ENCODE results near the gene CAPZA1. TPM values are rescaled to one million over a fixed set of nuclear protein-coding genes. Genes with fewer than 3 reads are reported as not detected.

CAPZA1 gene
- total RNA-seq, 2 experiments from 2014 or later = 166 to 179 TPM

DNA sequence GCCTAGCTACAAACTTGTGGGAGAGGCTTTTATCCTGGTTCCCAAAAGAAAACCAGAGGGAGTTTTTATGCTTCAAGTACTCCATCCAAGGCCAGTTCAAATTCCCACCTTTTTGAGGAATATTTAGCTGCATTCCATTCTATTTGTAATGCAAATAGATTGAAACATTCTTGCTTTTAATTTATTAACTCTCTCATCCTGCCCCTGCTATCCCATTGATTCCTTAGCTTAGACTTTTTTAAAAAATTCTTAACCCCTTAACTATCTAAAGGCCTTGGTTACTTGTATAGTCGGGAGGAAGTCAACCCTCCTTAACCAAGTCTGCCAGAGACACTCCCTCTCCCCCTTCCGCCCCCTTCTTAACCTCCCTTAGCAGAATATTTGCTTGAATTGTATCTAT, 52.4 kb downstream of the CAPZA1 start:
- peaks cover 39% of the 10 kb centered on the region for H3K36me3 ChIP-seq (ENCODE audit: insufficient read depth, low read length)
- H3K4me1 Mint-ChIP-seq (ENCODE audit: low read depth) = peaks cover 59% of the 10 kb centered on the region
- H3K4me3 Mint-ChIP-seq = no peak overlapping the region
- CTCF ChIA-PET = interaction anchor here (1.5 kb wide), 1 partner anchor 25 kb away, joined by 3 read pairs; no protein-coding TSS in a partner anchor
- H3K27ac ChIP-seq (ENCODE audit: low read depth in 1 of 2, low read length in 2 of 2) = no peak overlapping the region
- DNase-seq = no peak
- ATAC-seq (ENCODE audit: poor library complexity) = no peak
- H3K27me3 Mint-ChIP-seq = no peaks in the 10 kb centered on the region
- H3K9me3 Mint-ChIP-seq = no peaks in the 10 kb centered on the region
- no peaks in the 10 kb centered on the region for H3K27me3 ChIP-seq (ENCODE audit: control insufficient read depth in 1 of 2, insufficient read depth in 2 of 2, low read length in 2 of 2)
- POLR2A ChIA-PET = interaction anchor here (0.8 to 4.7 kb wide), 3 partner anchors 32 to 54 kb away, joined by 3 to 134 read pairs (median 46); partner anchors contain the start of genes CAPZA1 and ST7L
- no peaks in the 10 kb centered on the region for H3K9me3 ChIP-seq (ENCODE audit: control insufficient read depth in 1 of 2, insufficient read depth in 1 of 2, low read length in 2 of 2)
- TF ChIP-seq, protein P1, sequence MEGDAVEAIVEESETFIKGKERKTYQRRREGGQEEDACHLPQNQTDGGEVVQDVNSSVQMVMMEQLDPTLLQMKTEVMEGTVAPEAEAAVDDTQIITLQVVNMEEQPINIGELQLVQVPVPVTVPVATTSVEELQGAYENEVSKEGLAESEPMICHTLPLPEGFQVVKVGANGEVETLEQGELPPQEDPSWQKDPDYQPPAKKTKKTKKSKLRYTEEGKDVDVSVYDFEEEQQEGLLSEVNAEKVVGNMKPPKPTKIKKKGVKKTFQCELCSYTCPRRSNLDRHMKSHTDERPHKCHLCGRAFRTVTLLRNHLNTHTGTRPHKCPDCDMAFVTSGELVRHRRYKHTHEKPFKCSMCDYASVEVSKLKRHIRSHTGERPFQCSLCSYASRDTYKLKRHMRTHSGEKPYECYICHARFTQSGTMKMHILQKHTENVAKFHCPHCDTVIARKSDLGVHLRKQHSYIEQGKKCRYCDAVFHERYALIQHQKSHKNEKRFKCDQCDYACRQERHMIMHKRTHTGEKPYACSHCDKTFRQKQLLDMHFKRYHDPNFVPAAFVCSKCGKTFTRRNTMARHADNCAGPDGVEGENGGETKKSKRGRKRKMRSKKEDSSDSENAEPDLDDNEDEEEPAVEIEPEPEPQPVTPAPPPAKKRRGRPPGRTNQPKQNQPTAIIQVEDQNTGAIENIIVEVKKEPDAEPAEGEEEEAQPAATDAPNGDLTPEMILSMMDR (IDR thresholded peaks at IDR 0.05) = no peak
- H3K4me3 ChIP-seq (ENCODE audit: low read length) = no peak overlapping the region
- peaks cover 61% of the 10 kb centered on the region for H3K36me3 Mint-ChIP-seq (ENCODE audit: low read depth)
- peaks cover 22% of the 10 kb centered on the region for H3K4me1 ChIP-seq (ENCODE audit: insufficient read depth, low read length)
- H3K27ac Mint-ChIP-seq = peak overlapping the region; percentile 65
- intact Hi-C loops (cut with DNase I, micrococcal nuclease) = loop anchor here in 1 of 2 experiments (5.0 kb wide), 1 partner anchor 35 kb away; no protein-coding TSS in a partner anchor

GRCh38 chr1:112672842-112673241, 53.2 kb downstream of the CAPZA1 start:
- H3K9me3 ChIP-seq (ENCODE audit: control insufficient read depth in 1 of 2, insufficient read depth in 1 of 2, low read length in 2 of 2) = no peaks in the 10 kb centered on the region

GRCh38 chr1:112673592-112674439, 54.2 kb downstream of the CAPZA1 start:
- DNase-seq = peak in 5 of 14 experiments; percentile 9 to 63 (median 34)
- peaks cover 24% of the 10 kb centered on the region for H3K36me3 ChIP-seq (ENCODE audit: insufficient read depth, low read length)
- intact Hi-C loops (cut with DNase I, micrococcal nuclease) = loop anchor here (1.0 to 5.0 kb wide), 3 partner anchors 37 to 56 kb away; no protein-coding TSS in a partner anchor
- H3K9me3 ChIP-seq (ENCODE audit: control insufficient read depth in 1 of 2, insufficient read depth in 1 of 2, low read length in 2 of 2) = no peaks in the 10 kb centered on the region
- peak; percentile 48 for ATAC-seq (ENCODE audit: poor library complexity)
- no peaks in the 10 kb centered on the region for H3K27me3 Mint-ChIP-seq
- no peaks in the 10 kb centered on the region for H3K27me3 ChIP-seq (ENCODE audit: control insufficient read depth in 1 of 2, insufficient read depth in 2 of 2, low read length in 2 of 2)
- H3K4me3 Mint-ChIP-seq = peak overlapping the region; percentile 98
- CTCF ChIA-PET = interaction anchor here (1.0 to 2.7 kb wide), 14 partner anchors 10 to 283 kb away, joined by 3 to 12 read pairs (median 4); partner anchors contain the start of genes CAPZA1, PPM1J and ST7L
- H3K27ac Mint-ChIP-seq = peak overlapping the region; percentile 65
- POLR2A ChIA-PET = interaction anchor here (0.6 to 4.7 kb wide), 15 partner anchors 10 to 399 kb away, joined by 3 to 134 read pairs (median 5); partner anchors contain the start of genes CAPZA1, LRIG2, PPM1J and RHOC
- H3K36me3 Mint-ChIP-seq (ENCODE audit: low read depth) = peaks cover 47% of the 10 kb centered on the region
- H3K4me3 ChIP-seq (ENCODE audit: low read length) = peak overlapping the region; percentile 93
- no peaks in the 10 kb centered on the region for H3K9me3 Mint-ChIP-seq
- H3K4me1 ChIP-seq (ENCODE audit: insufficient read depth, low read length) = peaks cover 22% of the 10 kb centered on the region
- H3K4me1 Mint-ChIP-seq (ENCODE audit: low read depth) = peaks cover 65% of the 10 kb centered on the region
- TF ChIP-seq, protein P1 (IDR thresholded peaks at IDR 0.05) = peak; percentile 56
- peak overlapping the region; percentile 38 to 68 for H3K27ac ChIP-seq (ENCODE audit: low read depth in 1 of 2, low read length in 2 of 2)

More at GRCh38 chr1:112672842-112673241, 53.2 kb downstream of the CAPZA1 start:
- peak overlapping the region; percentile 65 for H3K27ac Mint-ChIP-seq
- H3K36me3 Mint-ChIP-seq (ENCODE audit: low read depth) = peaks cover 53% of the 10 kb centered on the region
- ChIA-PET CTCF (interaction anchor here (1.1 to 2.7 kb wide), 7 partner anchors 9 to 59 kb away, joined by 3 to 12 read pairs (median 4); partner anchors contain the start of genes CAPZA1 and ST7L), POLR2A (interaction anchor here (0.6 to 4.7 kb wide), 6 partner anchors 10 to 282 kb away, joined by 3 to 134 read pairs (median 34); partner anchors contain the start of genes CAPZA1, PPM1J and ST7L)
- Histone ChIP-seq H3K4me1 (ENCODE audit: insufficient read depth, low read length) (peaks cover 22% of the 10 kb centered on the region), H3K4me3 (ENCODE audit: low read length) (no peak overlapping the region), H3K27me3 (ENCODE audit: control insufficient read depth in 1 of 2, insufficient read depth in 2 of 2, low read length in 2 of 2) (no peaks in the 10 kb centered on the region), H3K27ac (ENCODE audit: low read depth in 1 of 2, low read length in 2 of 2) (peak overlapping the region in 1 of 2 donors; percentile 23), H3K36me3 (ENCODE audit: insufficient read depth, low read length) (peaks cover 30% of the 10 kb centered on the region)
- no peak for DNase-seq
- H3K4me3 Mint-ChIP-seq = peak overlapping the region; percentile 82
- no peak for ATAC-seq (ENCODE audit: poor library complexity)
- no peaks in the 10 kb centered on the region for H3K9me3 Mint-ChIP-seq
- H3K27me3 Mint-ChIP-seq = no peaks in the 10 kb centered on the region
- intact Hi-C loops (cut with DNase I, micrococcal nuclease) = loop anchor here in 1 of 2 experiments (1.0 to 5.0 kb wide), 2 partner anchors 36 to 55 kb away; no protein-coding TSS in a partner anchor
- TF ChIP-seq, protein P1 (IDR thresholded peaks at IDR 0.05) = no peak
- H3K4me1 Mint-ChIP-seq (ENCODE audit: low read depth) = peaks cover 63% of the 10 kb centered on the region
